ENCODE results near the gene FCHSD1. TPM values are rescaled to one million over a fixed set of nuclear protein-coding genes. Genes with fewer than 3 reads are reported as not detected.

The FCHSD1 gene
- total RNA-seq, 2 donors from 2014 or later = 34.8 to 40.9 TPM

GRCh38 chr5:141691286-141691866 lies 40.2 kb upstream of the FCHSD1 start:
- WGBS, 2 donors = 47 to 54% methylated on average over 9 of the region's 9 CpGs
- intact Hi-C loops (cut with DNase I) = loop anchor here (5.0 kb wide), 1 partner anchor 266 kb away; the partner anchor contains the start of gene PCDH12
- H3K27ac ChIP-seq = no peak overlapping the region
- DNase-seq (no peak), ATAC-seq (no peak)
- H3K36me3 ChIP-seq (replicated peaks in 1 of 2; ENCODE audit: insufficient read depth in 1 of 2, low read depth in 2 of 2) = no peaks in the 10 kb centered on the region
- no peaks in the 10 kb centered on the region for H3K9me3 ChIP-seq
- H3K4me3 ChIP-seq = no peak overlapping the region
- peaks cover 14% of the 10 kb centered on the region for H3K4me1 ChIP-seq
- TF ChIP-seq CTCF (IDR thresholded peaks at IDR 0.05) (no peak), POLR2A (IDR thresholded peaks at IDR 0.05) (no peak)
- H3K27me3 ChIP-seq = no peaks in the 10 kb centered on the region

GRCh38 chr5:141686648-141687416 lies 35.6 kb upstream of the FCHSD1 start:
- H3K27ac ChIP-seq = no peak overlapping the region
- H3K9me3 ChIP-seq = no peaks in the 10 kb centered on the region
- intact Hi-C loops (cut with DNase I) = no loop called here
- 55 to 74% methylated on average over 3 of the region's 3 CpGs for WGBS, 2 donors
- DNase-seq = no peak
- no peaks in the 10 kb centered on the region for H3K27me3 ChIP-seq
- no peaks in the 10 kb centered on the region for H3K36me3 ChIP-seq (replicated peaks in 1 of 2; ENCODE audit: insufficient read depth in 1 of 2, low read depth in 2 of 2)
- H3K4me1 ChIP-seq = peaks cover 9% of the 10 kb centered on the region
- TF ChIP-seq POLR2A (IDR thresholded peaks at IDR 0.05) (no peak), CTCF (IDR thresholded peaks at IDR 0.05) (no peak)
- H3K4me3 ChIP-seq = no peak overlapping the region
- no peak for ATAC-seq

GRCh38 chr5:141685591-141685990 lies 34.4 kb upstream of the FCHSD1 start:
- H3K36me3 ChIP-seq (replicated peaks in 1 of 2; ENCODE audit: insufficient read depth in 1 of 2, low read depth in 2 of 2) = no peaks in the 10 kb centered on the region
- intact Hi-C loops (cut with DNase I) = no loop called here

GRCh38 chr5:141683596-141684141 lies 32.5 kb upstream of the FCHSD1 start:
- Histone ChIP-seq H3K9me3 (no peaks in the 10 kb centered on the region), H3K36me3 (replicated peaks in 1 of 2; ENCODE audit: insufficient read depth in 1 of 2, low read depth in 2 of 2) (no peaks in the 10 kb centered on the region), H3K4me3 (no peak overlapping the region), H3K27me3 (no peaks in the 10 kb centered on the region), H3K27ac (no peak overlapping the region), H3K4me1 (peaks cover 13% of the 10 kb centered on the region)
- DNase-seq (no peak), ATAC-seq (no peak)
- intact Hi-C loops (cut with DNase I) = no loop called here
- TF ChIP-seq POLR2A (IDR thresholded peaks at IDR 0.05) (no peak), CTCF (IDR thresholded peaks at IDR 0.05) (no peak)

More at GRCh38 chr5:141685591-141685990, 34.4 kb upstream of the FCHSD1 start:
- DNase-seq = no peak
- TF ChIP-seq CTCF (IDR thresholded peaks at IDR 0.05) (no peak), POLR2A (IDR thresholded peaks at IDR 0.05) (no peak)
- Histone ChIP-seq H3K27ac (no peak overlapping the region), H3K27me3 (no peaks in the 10 kb centered on the region), H3K4me1 (peaks cover 13% of the 10 kb centered on the region), H3K4me3 (no peak overlapping the region), H3K9me3 (no peaks in the 10 kb centered on the region)
- WGBS, 2 donors = 64 to 93% methylated on average over 1 of the region's 1 CpG
- ATAC-seq = no peak
